Smooth muscle cell (in vitro differentiated cells): Measurements from ENCODE around the gene NKIRAS2. TPM values are rescaled to one million over a fixed set of nuclear protein-coding genes. Genes with fewer than 3 reads are reported as not detected.
A peak's percentile ranks its signal among the peaks of the same experiment; 100 is the strongest.

Experiments
- DNase-seq: peaks from one replicate; lab custom pipeline; 2025; ENCODE audit not compliant: unreplicated experiment; lab: John Stamatoyannopoulos, UW
- H2AFZ ChIP-seq: fragments of 200-600 bp; sonication (generic); 2 replicates; pipeline ENCODE4 v1.6.0; 2016; ENCODE audit warnings: antibody characterized with exemption, low read depth, mild to moderate bottlenecking
- H3F3A ChIP-seq: fragments of 200-600 bp; sonication (generic); 2 replicates; pipeline ENCODE4 v1.6.0; 2017; ENCODE audit warnings: antibody characterized with exemption, low read depth
- H3K27ac ChIP-seq: fragments of 200-600 bp; sonication (generic); 2 replicates; pipeline ENCODE4 v1.5.1; 2016; ENCODE audit warnings: low read depth, mild to moderate bottlenecking
- H3K27me3 ChIP-seq: fragments of 200-600 bp; sonication (generic); 2 replicates; pipeline ENCODE4 v1.6.1; 2016; ENCODE audit warnings: low read depth, mild to moderate bottlenecking
- H3K36me3 ChIP-seq: fragments of 200-600 bp; sonication (generic); 2 replicates; pipeline ENCODE4 v1.5.1; 2016; ENCODE audit warnings: low read depth
- H3K4me1 ChIP-seq: fragments of 200-600 bp; sonication (generic); 2 replicates; pipeline ENCODE4 v1.5.1; 2016; ENCODE audit warnings: low read depth
- H3K4me2 ChIP-seq: fragments of 200-600 bp; sonication (generic); 2 replicates; pipeline ENCODE4 v1.6.0; 2016; ENCODE audit warnings: mild to moderate bottlenecking
- H3K4me3 ChIP-seq: fragments of 200-600 bp; sonication (generic); 2 replicates; pipeline ENCODE4 v1.5.1; 2016; ENCODE audit warnings: mild to moderate bottlenecking
- H3K79me2 ChIP-seq: fragments of 200-600 bp; sonication (generic); 2 replicates; pipeline ENCODE4 v1.6.0; 2016; ENCODE audit warnings: low read depth, mild to moderate bottlenecking
- H3K9ac ChIP-seq: fragments of 200-600 bp; sonication (generic); 2 replicates; pipeline ENCODE4 v1.6.0; 2016; ENCODE audit warnings: low read depth
- H3K9me3 ChIP-seq: fragments of 200-600 bp; sonication (generic); replicated peaks from 2 replicates; pipeline ENCODE4 v1.5.1; 2016; ENCODE audit warnings: low read depth
- H4K20me1 ChIP-seq: fragments of 200-600 bp; sonication (generic); 2 replicates; pipeline ENCODE4 v1.6.0; 2016; ENCODE audit warnings: low read depth
- CTCF ChIP-seq: fragments of 200-600 bp; sonication (generic); IDR thresholded peaks from 2 replicates; pipeline ENCODE4 v1.5.1; 2017; ENCODE audit warnings: borderline replicate concordance, mild to moderate bottlenecking, antibody characterized with exemption; ENCODE audit not compliant: insufficient read depth, poor library complexity, severe bottlenecking
- WGBS: methylation state at CpG from one replicate; pipeline ENCODE4 v1.1.7; 2016; ENCODE audit warnings: low lambda C conversion rate; 5-methylcytosine and 5-hydroxymethylcytosine counted together
- polyA plus RNA-seq: library from polyadenylated mRNA; unstranded; fragments of >200 nt; fragmentation: Nextera tagmentation; extraction: Ambion mirVana; gene quantifications from 2 replicates; pipeline ENCODE4 v1.2.1, GENCODE V29; 2016
- total RNA-seq: library from RNA; depleted of rRNA; stranded (reverse); fragments of >200 nt; gene quantifications from 2 replicates; pipeline ENCODE4 v1.2.3, GENCODE V29; 2014

The NKIRAS2 gene
- total and polyA plus RNA-seq, 2 experiments from 2014 or later, result 21.3 to 50.1 TPM

- WGBS, result 95% methylated on average over 2 of the region's 2 CpGs
- H3K4me3 ChIP-seq, result no peak overlapping the region
- peaks cover 15% of the 10 kb centered on the region for H3K79me2 ChIP-seq
- TF ChIP-seq CTCF, result no peak
- no peak overlapping the region for H2AFZ ChIP-seq
- no peak overlapping the region for H3K9ac ChIP-seq
- no peaks in the 10 kb centered on the region for H3K27me3 ChIP-seq
- H4K20me1 ChIP-seq, result peaks cover 67% of the 10 kb centered on the region
- H3F3A ChIP-seq, result no peaks in the 10 kb centered on the region
- H3K9me3 ChIP-seq, result no peaks in the 10 kb centered on the region
- no peak overlapping the region for H3K4me2 ChIP-seq
- peak overlapping the region; percentile 73 for H3K27ac ChIP-seq
- peaks cover 18% of the 10 kb centered on the region for H3K36me3 ChIP-seq
- no peak for DNase-seq
- no peaks in the 10 kb centered on the region for H3K4me1 ChIP-seq
Measured at GRCh38 chr17:41996855-41997164, 23.1 kb upstream of the NKIRAS2 start.

GRCh38 chr17:41998497-41998896, 21.4 kb upstream of the NKIRAS2 start:
- 50% methylated on average over 2 of the region's 2 CpGs for WGBS
- no peak for DNase-seq
- H2AFZ ChIP-seq, result no peak overlapping the region
- H3K9me3 ChIP-seq, result no peaks in the 10 kb centered on the region
- no peak overlapping the region for H3K27ac ChIP-seq
- peaks cover 6% of the 10 kb centered on the region for H3F3A ChIP-seq
- H3K9ac ChIP-seq, result no peak overlapping the region
- peaks cover 8% of the 10 kb centered on the region for H3K36me3 ChIP-seq
- peaks cover 32% of the 10 kb centered on the region for H3K79me2 ChIP-seq
- no peak for TF ChIP-seq CTCF
- no peaks in the 10 kb centered on the region for H3K27me3 ChIP-seq
- H3K4me3 ChIP-seq, result no peak overlapping the region
- no peak overlapping the region for H3K4me2 ChIP-seq
- H3K4me1 ChIP-seq, result no peaks in the 10 kb centered on the region
- H4K20me1 ChIP-seq, result peaks cover 81% of the 10 kb centered on the region

- no peak for TF ChIP-seq CTCF
- peaks cover 95% of the 10 kb centered on the region for H4K20me1 ChIP-seq
- H3K9me3 ChIP-seq, result no peaks in the 10 kb centered on the region
- no peak overlapping the region for H3K9ac ChIP-seq
- no peak overlapping the region for H3K4me3 ChIP-seq
- no peaks in the 10 kb centered on the region for H3K27me3 ChIP-seq
- no peak overlapping the region for H3K27ac ChIP-seq
- DNase-seq, result no peak
- no peaks in the 10 kb centered on the region for H3K4me1 ChIP-seq
- 100% methylated on average over 3 of the region's 3 CpGs for WGBS
- H3K36me3 ChIP-seq, result peaks cover 6% of the 10 kb centered on the region
- peaks cover 6% of the 10 kb centered on the region for H3F3A ChIP-seq
- H3K79me2 ChIP-seq, result peaks cover 53% of the 10 kb centered on the region
- H3K4me2 ChIP-seq, result no peak overlapping the region
- no peak overlapping the region for H2AFZ ChIP-seq
Measured at GRCh38 chr17:42000413-42001133, 19.3 kb upstream of the NKIRAS2 start.

- Histone ChIP-seq H3K9me3 (no peaks in the 10 kb centered on the region), H3K36me3 (peaks cover 6% of the 10 kb centered on the region), H3K4me1 (no peaks in the 10 kb centered on the region), H3K4me2 (no peak overlapping the region), H4K20me1 (peaks cover 95% of the 10 kb centered on the region), H3K79me2 (peaks cover 65% of the 10 kb centered on the region), H3K4me3 (no peak overlapping the region), H3K9ac (no peak overlapping the region), H3K27ac (no peak overlapping the region), H2AFZ (no peak overlapping the region), H3F3A (peaks cover 6% of the 10 kb centered on the region), H3K27me3 (no peaks in the 10 kb centered on the region)
- no peak for TF ChIP-seq CTCF
- no peak for DNase-seq
- WGBS, result 100% methylated on average over 2 of the region's 2 CpGs
Measured at GRCh38 chr17:42001729-42002128, 18.2 kb upstream of the NKIRAS2 start.
